Tibial nerve (tissue), 4 donors: Measurements from ENCODE around the gene RHBG. TPM values are rescaled to one million over a fixed set of nuclear protein-coding genes. Genes with fewer than 3 reads are reported as not detected.

Experiments
- DNase-seq, 2 donors: peaks; one replicate each; pipeline ENCODE4 v3.0.0-alpha.2; 2019; ENCODE audit warnings: low spot score in 2 of 2
- H3K27ac ChIP-seq, 4 donors: fragments of 200-600 bp; sonication (generic) in 3 of 4; one replicate each; pipeline ENCODE4 v1.5.1; 2017 to 2019; ENCODE audit warnings: mild to moderate bottlenecking in 1 of 4
- H3K27me3 ChIP-seq, 2 donors: fragments of 200-600 bp; sonication (generic) in 1 of 2; one replicate each; pipeline versions ENCODE4 v1.5.1 to v1.6.0; 2017 to 2019
- H3K36me3 ChIP-seq, 3 donors: fragments of 200-600 bp; sonication (generic); one replicate each; pipeline ENCODE4 v1.5.1; 2018 to 2019
- H3K4me1 ChIP-seq, 4 donors: fragments of 200-600 bp; sonication (generic) in 3 of 4; one replicate each; pipeline ENCODE4 v1.5.1; 2017 to 2019
- H3K4me3 ChIP-seq, 4 donors: fragments of 200-600 bp; sonication (generic) in 3 of 4; one replicate each; pipeline ENCODE4 v1.5.1; 2017 to 2019; ENCODE audit warnings: mild to moderate bottlenecking in 1 of 4, moderate library complexity in 1 of 4
- H3K9me3 ChIP-seq, 4 donors: fragments of 200-600 bp; sonication (generic) in 3 of 4; one replicate each; pipeline ENCODE4 v1.5.1; 2017 to 2019
- EP300 ChIP-seq, 2 donors: sonication (generic); formaldehyde crosslinking; IDR thresholded peaks; one replicate each; pipeline ENCODE4 v1.6.1; 2017; ENCODE audit warnings: antibody characterized with exemption in 2 of 2, mild to moderate bottlenecking in 1 of 2
- POLR2A ChIP-seq, 2 donors: fragments of 450-650 bp; IDR thresholded peaks; one replicate each; pipeline ENCODE4 v1.6.1; 2017; ENCODE audit warnings: antibody characterized with exemption in 2 of 2, mild to moderate bottlenecking in 2 of 2, moderate library complexity in 2 of 2
- WGBS, 2 donors: methylation state at CpG; one replicate each; pipeline ENCODE4 v1.1.5; 2018; 5-methylcytosine and 5-hydroxymethylcytosine counted together
- total RNA-seq, 4 donors: library from RNA; depleted of rRNA; stranded (reverse); fragments of >200 nt; gene quantifications; one replicate each; pipeline ENCODE4 v1.1.0, GENCODE V29; 2016
- TF ChIP-seq, protein P1 (sequence below), 5 experiments: fragments of 200-600 bp in 3 of 5; fragments of 450-650 bp in 2 of 5; sonication (generic) in 3 of 5; IDR thresholded peaks; one replicate each; pipeline ENCODE4 v1.5.1; 2016 to 2019; ENCODE audit warnings: antibody characterized with exemption in 5 of 5, mild to moderate bottlenecking in 3 of 5, moderate library complexity in 2 of 5

The RHBG gene
- total RNA-seq, 4 donors from 2014 or later: not detected

GRCh38 chr1:156420205-156421061 is 51.4 kb downstream of the RHBG start:
- WGBS, 2 donors: 5 to 7% methylated on average over 55 to 69 of the region's 69 CpGs

GRCh38 chr1:156421062-156421938 is 52.3 kb downstream of the RHBG start:
- TF ChIP-seq POLR2A (IDR thresholded peaks at IDR 0.05) (no peak), EP300 (IDR thresholded peaks at IDR 0.05) (peak in 1 of 2 donors; percentile 28)
- TF ChIP-seq, protein P1, sequence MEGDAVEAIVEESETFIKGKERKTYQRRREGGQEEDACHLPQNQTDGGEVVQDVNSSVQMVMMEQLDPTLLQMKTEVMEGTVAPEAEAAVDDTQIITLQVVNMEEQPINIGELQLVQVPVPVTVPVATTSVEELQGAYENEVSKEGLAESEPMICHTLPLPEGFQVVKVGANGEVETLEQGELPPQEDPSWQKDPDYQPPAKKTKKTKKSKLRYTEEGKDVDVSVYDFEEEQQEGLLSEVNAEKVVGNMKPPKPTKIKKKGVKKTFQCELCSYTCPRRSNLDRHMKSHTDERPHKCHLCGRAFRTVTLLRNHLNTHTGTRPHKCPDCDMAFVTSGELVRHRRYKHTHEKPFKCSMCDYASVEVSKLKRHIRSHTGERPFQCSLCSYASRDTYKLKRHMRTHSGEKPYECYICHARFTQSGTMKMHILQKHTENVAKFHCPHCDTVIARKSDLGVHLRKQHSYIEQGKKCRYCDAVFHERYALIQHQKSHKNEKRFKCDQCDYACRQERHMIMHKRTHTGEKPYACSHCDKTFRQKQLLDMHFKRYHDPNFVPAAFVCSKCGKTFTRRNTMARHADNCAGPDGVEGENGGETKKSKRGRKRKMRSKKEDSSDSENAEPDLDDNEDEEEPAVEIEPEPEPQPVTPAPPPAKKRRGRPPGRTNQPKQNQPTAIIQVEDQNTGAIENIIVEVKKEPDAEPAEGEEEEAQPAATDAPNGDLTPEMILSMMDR (IDR thresholded peaks at IDR 0.05): no peak
- Histone ChIP-seq H3K27me3 (peaks cover 14 to 99% of the 10 kb centered on the region in 2 donors), H3K9me3 (no peaks in the 10 kb centered on the region), H3K4me1 (peaks cover 0 to 24% (median 20%) of the 10 kb centered on the region in 4 donors), H3K27ac (no peak overlapping the region), H3K4me3 (peak overlapping the region; percentile 5 to 38 (median 32)), H3K36me3 (no peaks in the 10 kb centered on the region)
- peak; percentile 21 to 55 for DNase-seq
- WGBS, 2 donors: 2 to 3% methylated on average over 67 to 68 of the region's 69 CpGs

More at GRCh38 chr1:156420205-156421061, 51.4 kb downstream of the RHBG start:
- peaks cover 0 to 24% (median 20%) of the 10 kb centered on the region in 4 donors for H3K4me1 ChIP-seq
- DNase-seq: no peak
- no peak overlapping the region for H3K27ac ChIP-seq
- H3K9me3 ChIP-seq: no peaks in the 10 kb centered on the region
- TF ChIP-seq, protein P1 (IDR thresholded peaks at IDR 0.05): no peak
- no peak for TF ChIP-seq POLR2A (IDR thresholded peaks at IDR 0.05)
- peak in 1 of 2 donors; percentile 21 for TF ChIP-seq EP300 (IDR thresholded peaks at IDR 0.05)
- H3K36me3 ChIP-seq: no peaks in the 10 kb centered on the region
- H3K27me3 ChIP-seq: peaks cover 14 to 99% of the 10 kb centered on the region in 2 donors
- H3K4me3 ChIP-seq: peak overlapping the region in 2 of 4 donors; percentile 30

DNA sequence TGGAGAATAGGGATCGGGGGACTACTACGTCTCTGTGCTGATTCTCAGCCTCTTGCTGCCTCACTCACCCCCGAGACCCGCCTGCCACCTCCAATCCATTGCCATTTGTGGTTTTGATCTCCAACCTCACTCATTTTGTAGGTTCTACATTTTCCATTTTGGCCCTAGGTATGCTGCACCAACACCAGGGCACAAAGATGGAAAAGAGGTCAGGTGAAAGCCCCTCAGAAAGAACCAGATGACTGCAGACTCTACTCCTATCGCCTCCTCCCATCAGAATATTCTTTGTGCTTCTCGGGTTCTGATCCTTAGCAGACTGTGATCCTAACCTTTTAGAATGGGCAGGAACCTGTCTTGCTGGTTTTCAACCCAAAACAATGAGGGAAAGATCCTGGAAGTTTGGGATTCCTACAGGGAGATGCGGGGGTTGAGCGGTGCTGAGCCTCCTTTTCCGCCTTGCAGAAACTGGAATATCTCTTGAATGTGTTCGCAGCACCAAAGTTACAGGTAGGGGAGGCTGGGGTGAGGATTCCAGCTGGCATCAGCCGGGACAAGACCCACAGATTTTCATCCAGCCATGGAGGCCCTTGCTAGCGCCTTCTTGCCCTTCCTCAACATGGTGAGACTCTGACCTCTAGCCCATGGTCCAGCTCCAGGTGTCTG is 53.1 kb downstream of the RHBG start:
- DNase-seq: no peak

GRCh38 chr1:156422602-156423091 is 53.6 kb downstream of the RHBG start:
- no peak overlapping the region for H3K27ac ChIP-seq
- no peak for TF ChIP-seq POLR2A (IDR thresholded peaks at IDR 0.05)
- TF ChIP-seq EP300 (IDR thresholded peaks at IDR 0.05): no peak
- TF ChIP-seq, protein P1 (IDR thresholded peaks at IDR 0.05): no peak
- H3K4me3 ChIP-seq: no peak overlapping the region
- H3K9me3 ChIP-seq: no peaks in the 10 kb centered on the region
- no peak for DNase-seq
- 25 to 27% methylated on average over 5 to 15 of the region's 15 CpGs for WGBS, 2 donors
- peaks cover 0 to 24% (median 20%) of the 10 kb centered on the region in 4 donors for H3K4me1 ChIP-seq
- peaks cover 14 to 98% of the 10 kb centered on the region in 2 donors for H3K27me3 ChIP-seq
- H3K36me3 ChIP-seq: no peaks in the 10 kb centered on the region

More for the DNA sequence above, 53.1 kb downstream of the RHBG start:
- H3K36me3 ChIP-seq: no peaks in the 10 kb centered on the region
- H3K9me3 ChIP-seq: no peaks in the 10 kb centered on the region
- H3K27me3 ChIP-seq: peaks cover 14 to 99% of the 10 kb centered on the region in 2 donors
- peak overlapping the region in 3 of 4 donors; percentile 5 to 38 (median 30) for H3K4me3 ChIP-seq
- no peak overlapping the region for H3K27ac ChIP-seq
- 10 to 23% methylated on average over 12 of the region's 12 CpGs for WGBS, 2 donors
- TF ChIP-seq, protein P1 (IDR thresholded peaks at IDR 0.05): no peak
- TF ChIP-seq EP300 (IDR thresholded peaks at IDR 0.05) (no peak), POLR2A (IDR thresholded peaks at IDR 0.05) (no peak)
- peaks cover 0 to 24% (median 20%) of the 10 kb centered on the region in 4 donors for H3K4me1 ChIP-seq
